Retina (tissue), 1 donor: ENCODE measurements around the gene KRT4.
"Not testable (repeated sequence)": the region's sequence is repeated elsewhere in the genome, so short reads cannot be mapped to it uniquely, and the experiment has no call there.

Experiments used
- DNase-seq: peaks from one replicate; pipeline ENCODE4 v3.0.0-alpha.2; 2016

Gene KRT4

DNA sequence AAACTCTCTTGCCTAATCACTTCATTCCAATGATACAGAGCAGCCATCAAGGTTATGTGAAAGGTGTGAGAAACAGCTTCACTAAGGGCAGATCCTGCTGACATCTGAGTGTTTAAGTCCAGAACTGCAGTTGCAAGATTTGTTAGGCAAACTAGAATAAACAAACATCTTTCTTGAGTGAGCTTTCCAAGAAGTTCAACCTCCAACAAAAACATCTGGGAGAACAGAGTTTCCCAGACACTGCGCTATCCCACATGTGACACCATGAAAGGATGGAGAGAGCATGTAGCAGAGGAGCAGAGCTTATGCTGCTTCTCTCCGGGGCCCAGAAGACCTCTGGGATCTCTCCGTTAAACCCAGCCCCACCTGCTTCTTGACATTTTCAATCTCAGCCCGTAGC, 42.4 kb downstream of the KRT4 start:
- no peak for DNase-seq

- DNase-seq: no peak
Measured at GRCh38 chr12:52771088-52771487, 42.8 kb downstream of the KRT4 start.

GRCh38 chr12:52769946-52770345, 44.0 kb downstream of the KRT4 start:
- no peak for DNase-seq

DNA sequence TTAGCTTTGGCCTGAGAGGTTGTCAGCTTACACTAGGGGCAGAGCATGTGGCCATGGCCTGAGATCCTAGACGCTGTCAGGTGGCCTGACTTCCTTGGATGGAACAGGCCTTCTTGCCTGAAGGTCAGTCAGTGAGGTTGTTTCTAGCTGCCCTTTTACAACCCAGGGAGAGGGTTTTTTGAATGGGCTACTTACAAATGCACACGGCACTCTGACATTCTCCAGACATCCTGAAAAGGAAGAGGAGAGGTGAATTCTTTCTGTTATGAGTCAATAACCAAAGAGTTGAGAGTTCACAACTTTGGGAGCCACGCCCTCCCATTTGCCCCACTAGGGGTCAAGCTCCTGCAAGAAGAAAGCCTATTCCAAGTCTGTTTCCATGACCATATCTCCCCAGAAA, 44.6 kb downstream of the KRT4 start:
- no peak for DNase-seq

DNA sequence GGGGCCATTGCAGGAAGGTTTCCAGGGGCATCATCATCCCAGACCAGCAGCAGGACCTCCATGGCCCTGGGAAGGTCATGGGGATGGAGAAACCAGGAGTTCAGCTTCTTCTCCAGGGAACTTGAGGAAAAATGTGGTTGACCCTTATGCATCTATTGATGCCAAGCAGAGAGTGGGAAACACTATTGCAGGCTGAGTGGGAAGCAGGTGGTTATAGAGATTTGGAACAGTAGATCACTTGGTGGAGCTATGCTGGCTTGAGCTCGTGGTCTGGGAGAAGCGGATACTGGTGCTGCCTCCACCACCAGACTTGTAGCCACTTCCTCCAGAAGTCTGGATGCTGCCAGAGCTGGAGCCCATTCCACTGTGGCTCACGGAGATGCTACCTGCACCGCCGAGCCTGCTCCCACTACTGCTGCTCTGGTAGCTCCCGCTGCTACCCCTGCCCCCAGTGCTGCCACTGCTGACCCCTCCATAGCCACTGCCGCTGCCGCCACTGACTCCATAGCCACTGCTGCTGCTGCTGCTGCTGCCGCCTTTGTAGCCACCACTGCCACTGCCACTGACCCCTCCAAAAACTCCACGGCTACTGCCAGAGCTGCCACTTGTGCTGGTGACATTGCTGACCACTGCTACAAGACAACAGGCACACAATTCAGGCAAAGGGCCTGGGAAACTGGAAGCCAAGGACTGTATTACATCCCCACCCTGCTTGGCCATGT, 45.3 kb downstream of the KRT4 start:
- DNase-seq: no peak

- DNase-seq: no peak
Measured at GRCh38 chr12:52767427-52767826, 46.5 kb downstream of the KRT4 start.

- no peak for DNase-seq
Measured at GRCh38 chr12:52767020-52767379, 46.9 kb downstream of the KRT4 start.

- no peak for DNase-seq
Measured at GRCh38 chr12:52766351-52767019, 47.4 kb downstream of the KRT4 start.

DNA sequence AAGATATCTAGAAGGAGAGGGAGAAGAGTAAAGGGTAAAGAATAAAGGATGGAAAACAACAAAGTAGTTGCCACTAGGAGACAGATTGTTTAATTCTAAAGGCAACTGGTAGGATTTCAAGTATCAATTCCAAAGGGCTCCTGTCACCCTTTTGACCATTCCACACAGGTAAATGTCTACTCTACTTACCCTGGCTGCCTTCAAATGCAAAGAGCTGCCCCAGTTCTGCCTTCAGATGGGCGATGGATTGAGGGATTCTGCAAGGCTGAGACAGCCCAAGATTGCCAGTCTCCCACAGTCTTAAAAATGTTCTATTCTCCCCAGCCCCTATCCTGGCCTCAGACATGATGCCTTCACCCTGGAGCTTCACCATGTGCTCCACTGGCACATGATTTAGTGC, 48.2 kb downstream of the KRT4 start:
- no peak for DNase-seq

GRCh38 chr12:52763991-52764390, 49.9 kb downstream of the KRT4 start:
- no peak for DNase-seq

DNA sequence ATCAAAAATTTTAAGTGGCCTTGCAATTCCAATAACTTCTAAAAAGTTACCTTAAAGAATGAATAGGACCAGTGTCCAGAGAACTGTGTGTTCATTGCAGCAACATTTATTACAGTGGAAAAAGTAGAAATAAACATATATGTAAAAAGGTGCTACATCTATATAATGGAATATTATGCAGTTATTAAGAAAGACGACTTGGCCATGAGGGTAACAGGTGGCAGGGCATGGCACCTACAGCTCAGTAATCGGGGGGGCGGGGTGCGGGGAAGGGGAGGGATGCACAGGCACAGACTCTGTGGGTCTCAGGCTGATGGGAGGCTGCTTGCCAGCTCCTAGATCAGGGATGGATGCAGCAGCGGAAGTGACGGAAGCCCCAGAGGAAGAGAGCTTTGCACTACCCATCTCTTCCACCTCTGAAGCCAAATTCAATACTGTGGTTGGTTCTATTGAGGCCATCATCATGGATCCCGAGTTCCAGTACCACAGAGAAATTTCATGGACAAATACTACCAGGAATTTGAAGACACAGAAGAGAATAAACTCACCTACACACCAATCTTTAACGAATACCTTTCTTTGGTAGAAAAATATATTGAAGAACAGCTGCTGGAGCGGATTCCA, 50.8 kb downstream of the KRT4 start:
- no peak for DNase-seq

DNA sequence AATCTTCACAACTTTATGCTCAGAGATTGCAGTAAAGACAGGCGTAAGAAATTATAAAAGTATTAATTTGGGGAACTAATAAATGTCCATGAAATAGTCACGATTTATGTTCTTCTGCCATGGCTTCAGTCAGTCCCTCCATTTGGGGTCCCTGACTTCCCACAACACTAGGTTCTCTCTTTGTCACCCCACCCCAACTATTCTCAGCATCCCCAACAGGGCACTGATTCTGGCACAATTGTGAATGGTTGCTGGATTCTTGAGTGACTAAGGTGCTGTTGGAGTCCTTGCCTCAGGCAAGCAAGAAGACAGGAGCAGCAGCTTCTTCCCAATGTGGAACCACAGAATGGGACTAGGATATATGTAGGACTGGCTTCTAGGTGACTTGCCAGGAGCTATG, 52.1 kb downstream of the KRT4 start:
- DNase-seq: no peak

DNA sequence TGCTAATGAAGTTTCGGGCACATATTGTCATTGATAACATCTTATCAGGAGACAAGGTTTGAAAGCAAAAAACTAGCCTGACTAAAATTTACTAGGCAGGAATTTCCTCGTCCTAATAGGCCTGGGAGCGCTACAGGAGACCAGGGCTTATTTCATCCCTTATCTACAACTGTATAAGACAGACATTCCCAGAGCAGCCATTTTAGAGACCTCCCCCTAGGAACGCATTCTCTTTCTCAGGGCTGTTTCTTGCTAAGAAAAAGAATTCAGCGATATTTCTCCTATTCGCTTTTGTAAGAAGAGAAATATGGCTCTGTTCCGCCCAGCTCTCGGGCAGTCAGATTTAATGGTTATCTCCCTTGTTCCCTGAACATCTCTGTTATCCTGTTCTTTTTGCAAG, 52.7 kb downstream of the KRT4 start:
- not testable (repeated sequence) for DNase-seq

GRCh38 chr12:52760623-52761022, 53.3 kb downstream of the KRT4 start:
- no peak for DNase-seq

GRCh38 chr12:52759695-52760094, 54.2 kb downstream of the KRT4 start:
- no peak for DNase-seq

- DNase-seq: no peak
Measured at GRCh38 chr12:52759218-52759617, 54.7 kb downstream of the KRT4 start.

GRCh38 chr12:52757449-52758176, 56.3 kb downstream of the KRT4 start:
- no peak for DNase-seq
